Endothelial cell of umbilical vein (primary cell): ENCODE data around the gene GNE.

Experiments
- CTCF ChIP-seq, 2 donors: IDR thresholded peaks; 1 replicate in 1 of 2; 2 replicates in 1 of 2; pipeline ENCODE4 v1.5.1; 2011; ENCODE audit warnings: low read length in 2 of 2, mild to moderate bottlenecking in 2 of 2, moderate library complexity in 2 of 2, control low read depth in 1 of 2, inconsistent platforms in 1 of 2, low read depth in 1 of 2; ENCODE audit not compliant: insufficient read depth in 1 of 2; ENCODE audit errors: extremely low read depth in 1 of 2
- EZH2 ChIP-seq: IDR thresholded peaks from 2 replicates; pipeline ENCODE4 v1.6.1; 2012; ENCODE audit warnings: borderline replicate concordance, low read depth, mild to moderate bottlenecking, moderate library complexity, low read length, inconsistent platforms; ENCODE audit not compliant: severe bottlenecking
- POLR2A ChIP-seq: IDR thresholded peaks from 2 replicates; pipeline ENCODE4 v1.6.1; 2012; ENCODE audit warnings: low read depth, mild to moderate bottlenecking, control low read depth, low read length

- TF ChIP-seq CTCF (IDR thresholded peaks at IDR 0.05; ENCODE audit: extremely low read depth in 1 of 2, insufficient read depth in 1 of 2, low read depth in 1 of 2, low read length in 2 of 2) = no peak
- no peak for TF ChIP-seq POLR2A
- no peak for TF ChIP-seq EZH2
These were observed 32.7 kb upstream of the GNE start for GRCh38 chr9:36290996-36291395.
